NCI-H2171 (cell line): ENCODE measurements around the gene DTL.
"Not testable (repeated sequence)": the region's sequence is repeated elsewhere in the genome, so short reads cannot be mapped to it uniquely, and the experiment has no call there.

Experiments used
- DNase-seq: peaks from one replicate; lab custom pipeline; 2025; lab: John Stamatoyannopoulos, UW

DTL gene, protein sequence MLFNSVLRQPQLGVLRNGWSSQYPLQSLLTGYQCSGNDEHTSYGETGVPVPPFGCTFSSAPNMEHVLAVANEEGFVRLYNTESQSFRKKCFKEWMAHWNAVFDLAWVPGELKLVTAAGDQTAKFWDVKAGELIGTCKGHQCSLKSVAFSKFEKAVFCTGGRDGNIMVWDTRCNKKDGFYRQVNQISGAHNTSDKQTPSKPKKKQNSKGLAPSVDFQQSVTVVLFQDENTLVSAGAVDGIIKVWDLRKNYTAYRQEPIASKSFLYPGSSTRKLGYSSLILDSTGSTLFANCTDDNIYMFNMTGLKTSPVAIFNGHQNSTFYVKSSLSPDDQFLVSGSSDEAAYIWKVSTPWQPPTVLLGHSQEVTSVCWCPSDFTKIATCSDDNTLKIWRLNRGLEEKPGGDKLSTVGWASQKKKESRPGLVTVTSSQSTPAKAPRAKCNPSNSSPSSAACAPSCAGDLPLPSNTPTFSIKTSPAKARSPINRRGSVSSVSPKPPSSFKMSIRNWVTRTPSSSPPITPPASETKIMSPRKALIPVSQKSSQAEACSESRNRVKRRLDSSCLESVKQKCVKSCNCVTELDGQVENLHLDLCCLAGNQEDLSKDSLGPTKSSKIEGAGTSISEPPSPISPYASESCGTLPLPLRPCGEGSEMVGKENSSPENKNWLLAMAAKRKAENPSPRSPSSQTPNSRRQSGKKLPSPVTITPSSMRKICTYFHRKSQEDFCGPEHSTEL

DNA sequence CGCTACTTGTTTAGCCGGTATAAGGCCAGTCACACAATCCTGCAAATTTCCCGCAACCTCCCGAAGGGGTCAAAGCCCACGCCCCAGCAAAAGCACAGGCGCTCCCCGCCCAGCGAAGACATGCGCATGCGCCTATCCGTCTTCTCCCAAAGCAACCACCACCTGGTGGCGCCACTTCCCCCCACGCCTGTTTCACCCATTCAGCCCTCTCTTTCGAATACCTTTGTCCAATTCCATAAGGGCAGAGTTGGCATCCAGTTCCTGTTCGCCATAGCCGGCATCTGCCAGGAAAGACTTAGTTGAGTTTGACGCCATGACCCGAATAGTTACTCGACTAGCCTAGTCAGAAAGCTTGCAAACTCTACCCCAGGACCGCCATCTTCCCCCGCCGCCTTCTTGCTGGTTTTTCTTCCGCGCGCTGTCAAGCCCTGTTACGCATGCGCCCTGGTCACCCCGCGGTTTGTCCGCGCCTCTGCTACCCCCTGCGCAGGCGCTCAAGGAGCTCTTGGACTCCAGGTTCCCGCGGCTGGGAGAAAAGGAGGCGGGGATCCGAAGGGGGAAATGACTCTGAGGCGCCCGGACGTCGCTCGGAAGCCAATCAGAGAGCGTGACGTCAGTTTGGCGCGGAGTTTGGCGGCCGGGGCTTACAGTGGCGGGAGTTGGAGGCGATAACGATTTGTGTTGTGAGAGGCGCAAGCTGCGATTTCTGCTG is at the start of gene DTL, which contains the start of gene INTS7:
Gene DTL, plus strand, starts transcription at position 626 of the 712 bp plus-strand sequence. CDS start 143 bp downstream, outside the sequence.
Gene INTS7, minus strand, starts transcription at position 435 of the 712 bp plus-strand sequence. Its CDS starts 120 bp downstream, at position 315.
- DNase-seq: peak; percentile 99

DNA sequence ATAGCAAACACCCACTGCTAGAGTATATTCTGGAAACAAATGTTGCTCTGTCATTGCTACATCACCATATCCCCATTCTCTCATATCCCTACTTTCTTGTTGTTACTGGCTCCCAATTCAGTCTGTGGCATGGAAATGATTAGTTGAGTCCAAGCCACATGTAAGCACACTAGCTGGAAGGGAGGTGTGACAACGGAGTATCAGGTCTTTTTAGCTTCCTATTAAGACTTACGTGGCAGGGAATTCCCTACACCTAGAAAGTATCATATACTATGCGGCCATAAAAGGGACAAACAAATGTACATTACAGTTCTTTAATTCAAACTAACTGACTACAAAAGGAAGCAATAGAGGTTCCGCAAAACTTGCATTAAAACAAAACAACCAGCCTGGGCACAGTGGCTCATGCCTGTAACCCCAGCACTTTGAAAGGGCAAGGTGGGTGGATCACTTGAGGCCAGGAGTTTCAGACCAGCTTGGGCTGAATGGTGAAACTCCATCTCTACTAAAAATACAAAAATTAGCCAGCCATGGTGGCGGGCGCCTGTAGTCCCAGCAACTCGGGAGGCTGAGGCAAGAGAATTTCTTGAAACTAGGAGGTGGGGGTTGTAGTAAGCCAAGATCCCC is 48.8 kb upstream of the DTL start:
- DNase-seq: no peak

DNA sequence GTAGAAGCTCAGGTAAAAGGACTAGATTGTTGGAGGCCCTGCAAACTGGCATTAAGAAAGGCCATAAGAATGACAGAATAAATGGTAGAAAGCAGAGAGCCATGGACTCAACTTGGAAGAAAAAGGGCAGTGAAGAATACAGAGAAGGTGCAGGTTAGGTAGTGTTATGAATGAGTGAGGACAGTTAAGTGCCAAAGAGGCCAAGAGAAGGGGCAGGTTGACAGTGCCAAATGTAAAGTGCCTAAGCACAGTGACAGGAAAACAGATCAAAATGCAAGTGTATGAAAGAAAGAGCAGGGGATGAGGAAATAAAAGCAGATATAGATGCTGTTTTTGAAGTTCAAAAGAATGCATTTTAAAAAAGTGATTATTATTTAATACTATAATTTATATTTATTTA is 43.9 kb upstream of the DTL start:
- no peak for DNase-seq

DNA sequence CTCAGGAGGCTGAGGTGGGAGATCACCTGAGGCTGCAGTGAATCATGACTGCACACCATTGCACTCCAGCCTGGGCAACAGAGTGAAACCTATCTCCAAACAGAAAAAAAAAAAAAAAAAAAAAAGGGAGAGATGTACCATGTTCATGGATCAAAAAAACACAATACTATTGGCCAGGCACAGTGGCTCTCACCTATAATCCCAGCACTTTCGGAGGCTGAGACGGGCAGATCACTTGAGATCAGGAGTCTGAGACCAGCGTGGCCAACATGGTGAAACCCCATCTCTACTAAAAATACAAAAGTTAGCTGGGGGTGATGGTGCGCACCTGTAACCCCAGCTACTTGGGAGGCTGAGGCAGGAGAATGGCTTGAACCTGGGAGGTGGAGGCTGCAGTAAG is 38.1 kb upstream of the DTL start:
- not testable (repeated sequence) for DNase-seq

DNA sequence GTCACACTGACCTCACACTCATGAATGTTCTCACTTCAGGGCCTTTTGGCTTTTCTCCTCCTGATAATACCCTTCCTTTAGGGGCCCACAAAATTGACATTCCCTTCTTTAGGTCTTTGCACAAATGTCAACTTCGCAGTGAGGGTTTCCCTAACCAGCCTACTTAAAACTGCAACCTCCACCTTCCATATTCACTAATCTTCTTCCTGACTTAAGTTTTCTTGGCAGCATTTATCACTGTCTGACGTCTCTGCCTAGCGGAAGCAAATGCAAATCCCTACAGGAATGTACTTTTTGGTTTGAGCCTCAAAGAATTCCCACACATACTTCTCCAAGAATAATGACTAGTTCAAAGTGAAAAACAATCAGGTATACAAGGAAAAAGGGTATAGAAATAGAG is 33.0 kb upstream of the DTL start:
- no peak for DNase-seq

DNA sequence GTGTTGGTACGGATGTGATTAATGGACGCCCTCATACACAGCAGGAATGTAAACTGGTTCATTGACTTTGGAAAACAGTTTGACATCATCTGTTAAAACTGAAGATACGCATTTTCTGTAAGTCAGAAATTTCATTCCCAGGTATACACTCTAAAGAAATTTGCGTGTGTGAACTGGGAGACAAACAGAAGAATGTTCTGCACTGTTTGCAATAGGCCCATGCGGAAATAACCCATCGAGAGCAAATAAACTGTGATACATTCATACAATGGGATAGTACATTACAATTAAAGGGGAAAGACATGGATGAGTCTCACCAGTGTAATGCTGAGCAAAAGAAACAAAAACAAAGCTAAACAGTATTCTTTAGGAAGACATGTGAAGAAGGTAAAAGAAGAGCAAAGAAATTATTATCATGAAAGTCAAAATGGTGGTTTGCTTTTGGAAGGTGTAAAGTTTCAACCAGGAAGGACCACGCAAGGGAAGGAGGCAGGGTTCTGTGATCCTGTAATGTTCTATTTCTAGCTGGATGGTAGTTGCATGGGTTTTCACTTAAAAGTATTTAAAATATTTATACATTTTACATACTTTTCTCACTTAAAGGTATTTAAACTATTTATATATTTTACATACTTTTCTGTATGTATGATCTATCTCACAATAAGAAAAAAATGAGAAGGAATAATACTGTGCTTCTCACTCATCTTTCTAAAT is 30.5 kb upstream of the DTL start:
- no peak for DNase-seq

DNA sequence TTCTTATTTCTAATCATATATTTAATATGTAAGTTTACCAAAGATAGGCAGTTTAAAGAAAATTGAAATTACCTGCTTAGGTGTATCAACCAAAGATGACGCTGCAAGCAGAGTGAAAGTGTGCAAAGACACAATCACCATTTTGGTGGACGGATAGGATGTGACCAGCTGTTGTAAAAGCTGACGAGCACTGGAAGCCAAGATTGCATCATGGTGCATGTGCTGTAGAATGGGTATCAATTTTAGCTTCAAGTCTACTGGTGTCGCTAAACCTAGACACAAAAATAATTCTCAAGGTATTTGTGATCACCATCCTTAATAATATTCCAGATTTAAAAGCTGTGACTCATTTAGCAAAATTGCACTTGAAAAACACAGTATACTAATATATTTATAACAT is 28.4 kb upstream of the DTL start:
- no peak for DNase-seq

DNA sequence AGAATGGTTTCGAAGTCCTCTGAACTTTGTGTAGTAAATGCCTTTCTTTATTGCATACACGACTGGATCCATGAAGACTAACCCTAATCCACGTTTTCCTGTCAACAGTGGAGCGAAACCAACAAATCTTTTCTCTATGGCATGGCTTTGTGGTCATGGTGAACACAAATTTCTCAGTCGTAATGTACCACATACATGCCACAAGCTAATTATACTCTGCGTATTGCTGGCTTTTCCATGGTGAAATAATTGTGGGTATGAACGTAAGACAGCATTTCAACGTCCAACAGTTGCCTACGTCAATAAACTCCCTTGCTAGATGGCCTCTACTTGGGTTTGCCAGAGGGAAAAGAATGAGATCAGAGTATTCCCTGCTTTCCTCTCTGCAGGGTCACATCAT is 27.7 kb upstream of the DTL start:
- DNase-seq: no peak

DNA sequence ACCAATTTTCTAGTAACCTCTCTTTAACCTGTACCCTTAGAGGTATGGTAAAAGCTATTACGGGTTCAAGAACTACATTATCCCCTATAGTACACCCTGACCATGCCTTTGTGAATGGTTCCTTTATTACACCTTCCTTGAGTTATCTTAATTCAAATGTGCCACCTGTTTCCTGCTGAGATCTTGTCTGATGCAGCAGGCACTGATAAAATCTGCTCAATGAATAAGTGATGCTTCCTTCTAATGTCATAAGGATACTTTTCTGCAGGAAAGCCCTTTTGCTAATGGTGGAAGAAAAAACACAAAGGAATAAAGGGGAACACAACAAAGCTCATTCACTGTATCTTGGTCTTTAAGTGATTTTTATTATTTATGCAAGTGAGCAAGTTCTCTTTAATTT is 26.0 kb upstream of the DTL start:
- no peak for DNase-seq

DNA sequence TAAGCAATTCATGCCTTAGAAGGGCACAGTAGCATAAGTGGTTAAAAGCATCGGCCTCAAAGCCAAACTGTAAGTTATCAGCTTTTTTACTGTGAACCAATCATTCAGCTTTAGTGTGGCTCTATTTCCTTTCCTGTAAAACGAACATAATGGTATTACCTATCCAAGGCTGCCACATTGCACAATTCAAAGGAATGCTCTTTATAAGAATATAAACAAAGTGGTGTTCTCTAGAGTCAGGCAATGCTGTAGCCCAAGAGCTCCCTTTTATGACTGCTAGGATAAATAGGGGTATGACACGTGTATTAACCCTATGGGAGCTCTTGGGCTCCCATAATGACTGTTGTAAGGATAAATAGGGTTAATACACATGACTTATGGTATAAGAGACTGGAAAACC is 25.5 kb upstream of the DTL start:
- DNase-seq: no peak

DNA sequence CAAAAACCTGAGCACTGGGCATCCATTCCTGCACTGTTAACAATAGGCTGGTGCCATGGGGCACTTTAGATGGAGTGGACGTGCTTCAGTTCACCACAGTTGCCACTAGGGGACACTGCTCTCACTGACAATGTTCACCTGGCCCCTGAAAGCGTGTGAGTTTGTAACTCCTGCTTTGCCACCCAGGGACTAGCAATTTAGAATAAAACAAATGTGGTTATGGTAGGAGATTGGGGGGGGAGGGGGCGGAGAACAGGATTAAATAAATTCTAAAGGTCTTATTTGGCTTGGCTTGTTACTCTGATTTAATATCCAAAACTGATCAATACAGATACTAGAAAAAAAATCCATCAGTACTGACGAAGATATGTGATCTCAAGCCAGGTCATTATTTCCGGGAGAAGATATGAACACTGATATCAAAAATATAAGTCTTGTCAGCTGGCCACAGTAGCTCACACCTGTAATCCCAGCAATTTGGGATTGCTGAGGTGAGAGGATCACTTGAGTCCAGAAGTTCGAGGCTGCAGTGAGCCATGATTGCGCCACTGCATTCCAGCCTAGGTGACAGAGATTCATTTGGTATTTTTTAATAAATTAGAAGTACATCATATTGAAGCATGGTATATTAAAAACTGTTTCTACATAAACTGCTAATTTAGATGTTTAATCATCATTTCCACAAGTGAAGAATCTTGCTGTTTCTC is 23.4 kb upstream of the DTL start:
- peak; percentile 11 for DNase-seq

DNA sequence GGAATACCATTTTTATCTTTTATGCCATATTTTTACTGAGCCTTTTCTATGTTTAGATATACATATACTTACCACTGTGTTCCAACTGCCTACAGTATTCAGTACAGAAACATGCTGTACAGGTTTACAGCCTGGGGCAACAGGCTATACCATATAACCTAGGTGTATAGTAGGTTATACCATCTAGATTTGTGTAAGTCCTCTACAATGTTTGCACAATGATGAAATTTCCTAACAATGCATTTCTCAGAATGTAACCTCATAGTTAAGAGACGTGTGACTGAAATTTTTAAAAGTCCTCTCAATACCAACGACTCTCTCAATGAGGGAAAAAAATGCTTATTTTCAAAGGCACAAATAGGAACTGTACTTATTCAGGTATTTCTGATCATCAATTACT is 21.9 kb upstream of the DTL start:
- no peak for DNase-seq

DNA sequence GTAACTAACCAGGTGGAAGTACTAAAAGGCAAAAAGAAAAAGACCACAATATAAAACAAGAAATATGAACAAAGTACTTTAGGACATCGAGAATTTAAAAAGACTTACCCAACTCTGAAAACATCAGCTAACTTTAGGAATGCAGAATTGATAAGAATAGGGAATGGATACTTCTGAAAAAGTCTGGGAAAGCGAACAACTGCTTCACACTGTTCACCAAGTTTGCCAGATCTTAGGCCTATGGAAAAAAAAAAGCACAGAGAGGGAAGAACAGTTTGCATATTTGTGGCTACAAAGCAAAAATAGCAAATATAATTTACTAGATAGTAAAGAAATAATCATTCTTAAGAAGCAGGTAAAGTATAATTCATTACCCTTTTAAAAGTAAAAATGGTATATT is 14.6 kb upstream of the DTL start:
- no peak for DNase-seq

DNA sequence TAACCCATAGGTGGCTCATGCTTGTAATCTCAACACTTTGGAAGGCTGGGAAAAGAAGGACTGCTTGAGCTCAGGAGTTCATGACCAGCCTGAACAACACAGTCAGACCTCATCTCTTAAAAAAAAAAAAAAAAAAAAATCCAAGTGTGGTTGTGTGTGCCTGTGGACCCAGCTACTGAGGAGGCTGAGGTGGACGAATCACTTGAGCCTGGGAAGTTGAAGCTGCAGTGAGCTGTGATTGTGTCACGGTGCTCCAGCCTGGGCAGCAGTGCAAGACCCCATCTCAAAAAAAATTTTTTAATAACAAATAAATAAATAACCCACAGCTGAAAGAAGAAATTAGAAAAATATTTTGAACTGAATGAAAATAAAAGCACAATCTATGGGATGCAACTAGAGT is 14.0 kb upstream of the DTL start:
- DNase-seq: no peak

DNA sequence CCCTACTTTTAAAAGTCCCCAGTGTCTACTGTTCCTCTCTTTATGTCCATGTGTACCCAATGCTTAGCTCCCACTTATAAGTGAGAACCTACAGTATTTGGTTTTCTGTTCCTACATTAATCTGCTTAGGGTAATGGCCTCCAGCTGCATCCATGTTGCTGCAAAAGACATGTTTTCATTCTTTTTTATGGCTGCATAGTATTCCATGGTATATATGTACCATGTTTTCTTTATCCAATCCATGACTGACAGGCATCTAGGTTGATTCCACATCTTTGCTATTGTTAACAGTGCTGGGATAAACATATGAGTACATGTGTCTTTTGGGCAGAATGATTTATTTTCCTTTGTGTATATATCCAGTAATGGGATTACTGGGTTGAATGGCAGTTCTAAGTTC is 12.6 kb upstream of the DTL start:
- DNase-seq: not testable (repeated sequence)

DNA sequence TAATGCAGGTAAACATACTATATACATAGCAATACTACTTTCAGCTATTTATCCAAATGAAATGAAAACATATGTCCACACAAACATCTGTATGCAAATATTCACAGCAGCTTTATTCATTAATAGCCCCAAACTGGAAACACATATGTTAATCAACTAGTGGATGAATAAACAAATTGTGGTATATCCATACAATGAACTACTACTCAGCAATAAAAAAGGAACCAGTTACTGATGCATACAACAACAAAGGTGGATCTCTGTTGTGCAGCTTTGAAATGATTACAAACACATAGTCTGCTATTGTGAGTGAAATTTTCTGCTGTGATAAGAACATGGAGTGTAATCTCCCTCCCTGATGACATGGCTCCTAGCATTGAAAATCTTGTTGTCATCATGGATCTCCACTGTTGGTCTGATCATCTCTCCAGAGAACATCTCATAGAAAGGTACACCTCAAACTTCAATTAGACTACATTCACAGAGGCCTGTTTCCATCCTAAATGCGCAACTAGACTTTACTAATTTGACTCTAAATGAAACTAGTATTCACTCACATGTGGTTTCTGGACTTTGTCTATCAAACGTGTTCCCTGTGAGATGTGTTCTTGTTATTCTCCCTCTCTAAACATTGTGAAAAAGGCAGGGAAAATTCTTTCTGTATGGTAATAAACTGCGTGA is 10.9 kb upstream of the DTL start:
- DNase-seq: no peak

DNA sequence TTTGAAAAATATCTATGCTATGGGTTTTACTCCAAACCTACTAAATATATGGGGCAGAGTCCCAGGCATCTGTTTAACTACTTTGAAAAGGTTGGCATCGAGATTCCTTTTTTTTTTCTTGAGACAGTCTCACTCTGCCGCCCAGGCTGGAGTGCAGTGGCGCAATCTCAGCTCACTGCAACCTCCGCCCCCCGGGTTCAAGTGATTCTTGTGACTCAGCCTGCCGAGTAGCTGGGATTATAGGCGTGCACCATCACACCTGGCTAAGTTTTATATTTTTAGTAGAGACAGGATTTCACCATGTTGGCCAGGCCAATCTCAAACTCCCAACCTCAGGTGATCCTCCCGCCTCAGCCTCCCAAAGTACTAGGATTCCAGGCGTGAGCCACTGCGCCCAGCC is 7.8 kb upstream of the DTL start:
- not testable (repeated sequence) for DNase-seq

DNA sequence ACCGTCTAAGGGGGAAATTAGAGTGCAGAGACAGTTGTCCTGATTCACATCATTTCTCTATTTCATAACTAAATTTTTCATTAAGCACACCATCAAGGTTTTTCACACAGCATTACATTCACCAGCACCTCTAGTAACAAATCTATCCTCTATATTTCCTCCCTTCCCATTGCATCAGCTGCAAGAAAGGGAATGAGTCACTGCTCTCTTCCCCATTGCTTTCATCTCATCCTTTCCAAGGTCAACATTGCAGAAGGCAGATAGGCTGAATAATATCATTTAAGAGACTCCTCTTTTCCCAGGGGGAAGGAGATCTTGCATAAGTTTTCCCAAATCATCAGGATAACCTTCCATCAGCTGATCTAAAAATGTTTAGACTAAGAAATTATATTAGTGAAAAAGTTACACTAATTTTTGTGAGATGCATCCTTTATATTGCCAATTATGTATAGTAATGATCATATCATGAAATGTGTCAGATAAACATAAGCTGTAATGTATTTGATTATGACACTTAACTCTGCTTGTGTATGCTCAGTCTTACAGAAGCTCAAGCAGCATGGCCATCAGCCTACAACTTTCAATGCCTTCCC is 4.5 kb upstream of the DTL start:
- no peak for DNase-seq

DNA sequence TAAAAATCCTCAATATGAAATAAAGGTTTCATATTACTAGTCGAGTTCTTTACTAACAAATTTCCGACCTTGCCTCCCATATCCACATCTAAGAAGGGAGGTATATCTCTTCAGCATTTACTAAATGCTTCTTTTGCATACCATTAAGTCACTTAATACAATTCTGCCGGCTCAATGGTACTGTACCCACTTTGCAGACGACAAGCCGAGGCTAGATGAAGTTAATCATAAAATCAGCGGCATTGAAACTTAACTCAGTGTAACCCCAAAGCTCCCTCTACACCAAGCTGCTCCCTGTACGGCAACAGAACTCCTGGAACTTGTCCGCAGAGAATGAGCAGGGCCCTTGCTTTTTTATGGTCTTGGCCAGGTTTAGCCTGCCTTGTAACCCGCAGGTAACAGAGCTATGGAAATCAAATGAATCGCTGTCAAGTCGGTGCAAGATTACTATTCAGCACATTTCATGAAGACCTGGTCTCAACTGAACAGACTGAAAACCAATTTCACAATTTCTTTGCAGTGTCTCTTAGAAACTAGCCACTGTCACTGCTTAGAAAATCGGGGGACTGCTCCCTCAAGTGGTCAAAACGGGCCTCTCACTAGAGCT is 929 bp upstream of the DTL start:
- no peak for DNase-seq
